Hepatocyte (in vitro differentiated cells): Measurements from ENCODE around the gene TECR.
"Not testable (repeated sequence)": the region's sequence is repeated elsewhere in the genome, so short reads cannot be mapped to it uniquely, and the experiment has no call there.

Source experiments
- EZH2 ChIP-seq: fragments of 200-600 bp; sonication (generic); IDR thresholded peaks from 2 replicates; pipeline ENCODE4 v1.6.1; 2016; ENCODE audit warnings: antibody characterized with exemption, mild to moderate bottlenecking, borderline replicate concordance
- TF ChIP-seq, protein P1 (sequence below): fragments of 200-600 bp; sonication (generic); IDR thresholded peaks from 2 replicates; pipeline ENCODE4 v1.5.1; 2016; ENCODE audit warnings: antibody characterized with exemption, mild to moderate bottlenecking; ENCODE audit not compliant: poor library complexity

DNA sequence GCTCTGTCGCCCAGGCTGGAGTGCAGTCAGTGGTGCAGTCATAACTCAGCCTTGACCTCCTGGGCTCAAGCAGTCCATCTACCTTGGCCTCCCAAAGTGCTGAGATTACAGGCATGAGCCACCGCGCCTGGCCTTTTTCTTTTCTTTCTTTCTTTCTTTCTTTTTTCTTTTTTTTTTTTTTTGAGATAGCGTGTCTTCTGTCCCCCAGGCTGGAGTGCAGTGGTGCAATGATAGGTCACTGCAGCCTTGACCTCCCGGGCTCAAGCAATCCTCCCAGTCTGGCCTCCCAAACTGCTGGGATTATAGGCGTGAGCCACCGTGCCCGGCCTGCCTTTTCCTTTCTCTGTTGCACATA is 22.6 kb downstream of the TECR start:
- TF ChIP-seq, protein P1, sequence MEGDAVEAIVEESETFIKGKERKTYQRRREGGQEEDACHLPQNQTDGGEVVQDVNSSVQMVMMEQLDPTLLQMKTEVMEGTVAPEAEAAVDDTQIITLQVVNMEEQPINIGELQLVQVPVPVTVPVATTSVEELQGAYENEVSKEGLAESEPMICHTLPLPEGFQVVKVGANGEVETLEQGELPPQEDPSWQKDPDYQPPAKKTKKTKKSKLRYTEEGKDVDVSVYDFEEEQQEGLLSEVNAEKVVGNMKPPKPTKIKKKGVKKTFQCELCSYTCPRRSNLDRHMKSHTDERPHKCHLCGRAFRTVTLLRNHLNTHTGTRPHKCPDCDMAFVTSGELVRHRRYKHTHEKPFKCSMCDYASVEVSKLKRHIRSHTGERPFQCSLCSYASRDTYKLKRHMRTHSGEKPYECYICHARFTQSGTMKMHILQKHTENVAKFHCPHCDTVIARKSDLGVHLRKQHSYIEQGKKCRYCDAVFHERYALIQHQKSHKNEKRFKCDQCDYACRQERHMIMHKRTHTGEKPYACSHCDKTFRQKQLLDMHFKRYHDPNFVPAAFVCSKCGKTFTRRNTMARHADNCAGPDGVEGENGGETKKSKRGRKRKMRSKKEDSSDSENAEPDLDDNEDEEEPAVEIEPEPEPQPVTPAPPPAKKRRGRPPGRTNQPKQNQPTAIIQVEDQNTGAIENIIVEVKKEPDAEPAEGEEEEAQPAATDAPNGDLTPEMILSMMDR: not testable (repeated sequence)
- TF ChIP-seq EZH2: not testable (repeated sequence)
